HepG2 (cell line): Measurements from ENCODE around the gene MAP3K19. TPM values are rescaled to one million over a fixed set of nuclear protein-coding genes. Genes with fewer than 3 reads are reported as not detected.

ENCODE experiments used
- CHCHD3 ChIP-seq: sonication (generic); formaldehyde crosslinking; IDR thresholded peaks from 2 replicates; pipeline ENCODE4 v1.8.0; 2022; ENCODE audit warnings: mild to moderate bottlenecking, missing genetic modification reagents, moderate library complexity
- EZH2 ChIP-seq: conservative IDR thresholded peaks from 2 replicates; pipeline ENCODE4 v1.6.1; 2012; ENCODE audit warnings: mild to moderate bottlenecking, low read depth, low read length, moderate library complexity
- FOXP1 ChIP-seq, 2 experiments: fragments of 450-650 bp in 1 of 2; IDR thresholded peaks; 2 replicates each; pipeline ENCODE4 v1.6.1; 2017 to 2018; ENCODE audit warnings: antibody characterized with exemption in 1 of 2
- HNRNPK ChIP-seq: fragments of 200-400 bp; formaldehyde crosslinking; IDR thresholded peaks from 2 replicates; pipeline ENCODE4 v1.6.1; 2018; ENCODE audit warnings: low read length, low read depth, moderate library complexity, mild to moderate bottlenecking; ENCODE audit not compliant: poor library complexity, severe bottlenecking
- KLF16 ChIP-seq, 2 experiments: sonication (generic) in 1 of 2; formaldehyde crosslinking in 1 of 2; IDR thresholded peaks; 2 replicates each; pipeline versions ENCODE4 v1.6.1 to v1.8.0; 2016 to 2023; ENCODE audit warnings: missing genetic modification reagents in 2 of 2, missing compliant biosample characterization in 1 of 2
- KLF9 ChIP-seq: IDR thresholded peaks from 2 replicates; pipeline ENCODE4 v1.6.1; 2016; ENCODE audit warnings: low read depth
- TARDBP ChIP-seq: sonication (generic); formaldehyde crosslinking; IDR thresholded peaks from 2 replicates; pipeline ENCODE4 v1.8.0; 2022; ENCODE audit warnings: mild to moderate bottlenecking, missing genetic modification reagents
- TEAD3 ChIP-seq: optimal IDR thresholded peaks from 2 replicates; pipeline ENCODE3; 2016; ENCODE audit warnings: borderline replicate concordance
- YY1 ChIP-seq: IDR thresholded peaks from 2 replicates; pipeline ENCODE4 v1.6.1; 2011; ENCODE audit warnings: low read length, low read depth, moderate library complexity, mild to moderate bottlenecking; ENCODE audit not compliant: insufficient read depth, insufficient replicate concordance
- ZNF225 ChIP-seq: sonication (generic); formaldehyde crosslinking; IDR thresholded peaks from 2 replicates; pipeline ENCODE4 v1.4.0; 2020; ENCODE audit warnings: mild to moderate bottlenecking, missing genetic modification reagents
- ZNF3 ChIP-seq: IDR thresholded peaks from 2 replicates; pipeline ENCODE4 v1.7.0; 2017; ENCODE audit warnings: inconsistent platforms
- ZNF619 ChIP-seq: sonication (generic); formaldehyde crosslinking; IDR thresholded peaks from 2 replicates; pipeline ENCODE4 v1.4.0; 2020; ENCODE audit warnings: mild to moderate bottlenecking, missing genetic modification reagents
- ZNF709 ChIP-seq: sonication (generic); formaldehyde crosslinking; IDR thresholded peaks from 2 replicates; pipeline ENCODE4 v1.5.0; 2020; ENCODE audit warnings: mild to moderate bottlenecking, missing genetic modification reagents
- ZNF773 ChIP-seq: sonication (generic); formaldehyde crosslinking; IDR thresholded peaks from 2 replicates; pipeline ENCODE4 v1.4.0; 2020; ENCODE audit warnings: missing genetic modification reagents, borderline replicate concordance
- polyA plus RNA-seq, 8 experiments: library from polyadenylated mRNA; depleted of rRNA in 3 of 8; stranded (reverse) in 7 of 8; unstranded in 1 of 8; fragments of >200 nt; fragmentation: Illumina TruSeq in 4 of 8; extraction: Trizol in 4 of 8; gene quantifications; 2 replicates each; pipeline versions ENCODE4 v1.2.1 to v1.2.3, GENCODE V29; 2011 to 2016; ENCODE audit warnings: low read depth in 4 of 8, missing spikeins in 1 of 8, mixed read lengths in 1 of 8; ENCODE audit not compliant: insufficient read depth in 1 of 8
- total RNA-seq, 5 experiments: library from RNA; depleted of rRNA; stranded (reverse); fragments of >200 nt; fragmentation: Illumina TruSeq; extraction: Trizol; gene quantifications; 2 replicates each; pipeline ENCODE4 v1.2.3, GENCODE V29; 2016; ENCODE audit warnings: low read depth in 1 of 5
- TF ChIP-seq, protein P1 (sequence below): sonication (generic); formaldehyde crosslinking; IDR thresholded peaks from 2 replicates; pipeline ENCODE4 v1.4.0; 2020; ENCODE audit warnings: missing genetic modification reagents, borderline replicate concordance
- TF ChIP-seq, protein P2 (sequence below), 2 experiments: sonication (generic) in 1 of 2; formaldehyde crosslinking in 1 of 2; IDR thresholded peaks; 2 replicates each; pipeline versions ENCODE4 v1.5.1 to v1.6.1; 2011 to 2020; ENCODE audit warnings: borderline replicate concordance in 1 of 2, low read depth in 1 of 2, low read length in 1 of 2, mild to moderate bottlenecking in 1 of 2, missing genetic modification reagents in 1 of 2, moderate library complexity in 1 of 2
- TF ChIP-seq, protein P3 (sequence below): sonication (generic); formaldehyde crosslinking; IDR thresholded peaks from 2 replicates; pipeline ENCODE4 v1.4.0; 2020; ENCODE audit warnings: missing genetic modification reagents, low read depth, mild to moderate bottlenecking, borderline replicate concordance

Gene MAP3K19
- total and polyA plus RNA-seq, 2 of the 13 experiments (the other 11 are each of a cell fraction or from before 2014, with no cell fraction given) = not detected

DNA sequence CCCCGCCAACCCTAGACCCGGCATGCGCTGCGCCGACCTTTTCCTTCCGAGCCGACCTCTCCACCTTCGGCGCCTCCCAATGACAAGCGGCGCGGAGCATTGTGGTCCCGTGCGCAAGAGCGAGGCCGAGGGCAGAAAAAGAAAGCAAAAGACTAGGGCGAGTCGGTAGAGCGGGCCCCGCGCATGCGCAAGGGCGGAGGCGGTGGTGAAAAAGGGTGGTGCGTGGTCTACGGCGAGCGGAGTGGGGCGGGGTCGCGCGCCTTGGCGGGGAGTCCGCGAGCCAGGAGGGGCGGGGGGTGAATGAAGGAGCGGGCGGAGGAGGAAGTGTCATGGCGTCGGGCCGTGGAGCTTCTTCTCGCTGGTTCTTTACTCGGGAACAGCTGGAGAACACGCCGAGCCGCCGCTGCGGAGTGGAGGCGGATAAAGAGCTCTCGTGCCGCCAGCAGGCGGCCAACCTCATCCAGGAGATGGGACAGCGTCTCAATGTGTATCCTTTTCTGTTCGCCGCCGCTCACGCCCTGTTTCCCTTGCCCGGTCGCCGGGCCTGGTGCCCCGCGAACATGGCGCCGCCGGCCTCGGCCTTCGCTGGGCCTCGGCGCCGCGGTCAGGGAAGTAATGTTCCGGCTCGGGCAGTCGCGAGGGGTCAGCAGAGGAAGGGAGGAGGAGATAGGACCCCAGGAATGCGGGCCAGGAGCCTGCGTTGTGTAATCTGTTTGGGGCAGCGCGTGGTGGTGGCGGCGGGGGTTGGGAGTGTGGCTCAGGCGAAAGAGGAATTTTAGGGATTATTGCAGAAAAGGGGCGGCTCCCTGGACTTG, 128.5 kb downstream of the MAP3K19 start, which contains the start of gene CCNT2 (continued):
- TF ChIP-seq, protein P1, sequence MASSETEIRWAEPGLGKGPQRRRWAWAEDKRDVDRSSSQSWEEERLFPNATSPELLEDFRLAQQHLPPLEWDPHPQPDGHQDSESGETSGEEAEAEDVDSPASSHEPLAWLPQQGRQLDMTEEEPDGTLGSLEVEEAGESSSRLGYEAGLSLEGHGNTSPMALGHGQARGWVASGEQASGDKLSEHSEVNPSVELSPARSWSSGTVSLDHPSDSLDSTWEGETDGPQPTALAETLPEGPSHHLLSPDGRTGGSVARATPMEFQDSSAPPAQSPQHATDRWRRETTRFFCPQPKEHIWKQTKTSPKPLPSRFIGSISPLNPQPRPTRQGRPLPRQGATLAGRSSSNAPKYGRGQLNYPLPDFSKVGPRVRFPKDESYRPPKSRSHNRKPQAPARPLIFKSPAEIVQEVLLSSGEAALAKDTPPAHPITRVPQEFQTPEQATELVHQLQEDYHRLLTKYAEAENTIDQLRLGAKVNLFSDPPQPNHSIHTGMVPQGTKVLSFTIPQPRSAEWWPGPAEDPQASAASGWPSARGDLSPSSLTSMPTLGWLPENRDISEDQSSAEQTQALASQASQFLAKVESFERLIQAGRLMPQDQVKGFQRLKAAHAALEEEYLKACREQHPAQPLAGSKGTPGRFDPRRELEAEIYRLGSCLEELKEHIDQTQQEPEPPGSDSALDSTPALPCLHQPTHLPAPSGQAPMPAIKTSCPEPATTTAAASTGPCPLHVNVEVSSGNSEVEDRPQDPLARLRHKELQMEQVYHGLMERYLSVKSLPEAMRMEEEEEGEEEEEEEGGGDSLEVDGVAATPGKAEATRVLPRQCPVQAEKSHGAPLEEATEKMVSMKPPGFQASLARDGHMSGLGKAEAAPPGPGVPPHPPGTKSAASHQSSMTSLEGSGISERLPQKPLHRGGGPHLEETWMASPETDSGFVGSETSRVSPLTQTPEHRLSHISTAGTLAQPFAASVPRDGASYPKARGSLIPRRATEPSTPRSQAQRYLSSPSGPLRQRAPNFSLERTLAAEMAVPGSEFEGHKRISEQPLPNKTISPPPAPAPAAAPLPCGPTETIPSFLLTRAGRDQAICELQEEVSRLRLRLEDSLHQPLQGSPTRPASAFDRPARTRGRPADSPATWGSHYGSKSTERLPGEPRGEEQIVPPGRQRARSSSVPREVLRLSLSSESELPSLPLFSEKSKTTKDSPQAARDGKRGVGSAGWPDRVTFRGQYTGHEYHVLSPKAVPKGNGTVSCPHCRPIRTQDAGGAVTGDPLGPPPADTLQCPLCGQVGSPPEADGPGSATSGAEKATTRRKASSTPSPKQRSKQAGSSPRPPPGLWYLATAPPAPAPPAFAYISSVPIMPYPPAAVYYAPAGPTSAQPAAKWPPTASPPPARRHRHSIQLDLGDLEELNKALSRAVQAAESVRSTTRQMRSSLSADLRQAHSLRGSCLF = no peak
- TF ChIP-seq ZNF709 (peak; percentile 76; the same call in 1 of the 2 replicates), HNRNPK (peak; percentile 95), ZNF773 (CRISPR knock-in tag) (no peak), KLF9 (CRISPR knock-in tag) (peak; percentile 99), ZNF225 (peak; percentile 97; the same call in 1 of the 2 replicates), ZNF3 (CRISPR knock-in tag) (no peak), ZNF619 (peak; percentile 69; the same call in 1 of the 2 replicates), TEAD3 (CRISPR knock-in tag) (peak; percentile 46), FOXP1 (IDR thresholded peaks at IDR 0.05) (peak; percentile 42; the same call in 1 of the 2 replicates), FOXP1 (CRISPR knock-in tag; IDR thresholded peaks at IDR 0.05) (peak; percentile 12; the same call in 1 of the 2 replicates), CHCHD3 (CRISPR knock-in tag) (no peak), TARDBP (CRISPR knock-in tag) (peak; percentile 79; the same call in 1 of the 2 replicates), EZH2 (no peak), KLF16 (CRISPR knock-in tag; IDR thresholded peaks at IDR 0.05) (peak in 1 of 2 experiments; percentile 98; a peak in 3 of 4 replicates), YY1 (peak; percentile 97)
- TF ChIP-seq, protein P2, sequence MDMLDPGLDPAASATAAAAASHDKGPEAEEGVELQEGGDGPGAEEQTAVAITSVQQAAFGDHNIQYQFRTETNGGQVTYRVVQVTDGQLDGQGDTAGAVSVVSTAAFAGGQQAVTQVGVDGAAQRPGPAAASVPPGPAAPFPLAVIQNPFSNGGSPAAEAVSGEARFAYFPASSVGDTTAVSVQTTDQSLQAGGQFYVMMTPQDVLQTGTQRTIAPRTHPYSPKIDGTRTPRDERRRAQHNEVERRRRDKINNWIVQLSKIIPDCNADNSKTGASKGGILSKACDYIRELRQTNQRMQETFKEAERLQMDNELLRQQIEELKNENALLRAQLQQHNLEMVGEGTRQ (IDR thresholded peaks at IDR 0.05; ENCODE audit: low read depth, low read length) = no peak
- TF ChIP-seq, protein P2 (CRISPR knock-in tag; IDR thresholded peaks at IDR 0.05; ENCODE audit: borderline replicate concordance) = 0 out of 2 replicates have a peak, but pooled peaks have one; percentile 41
- TF ChIP-seq, protein P3, sequence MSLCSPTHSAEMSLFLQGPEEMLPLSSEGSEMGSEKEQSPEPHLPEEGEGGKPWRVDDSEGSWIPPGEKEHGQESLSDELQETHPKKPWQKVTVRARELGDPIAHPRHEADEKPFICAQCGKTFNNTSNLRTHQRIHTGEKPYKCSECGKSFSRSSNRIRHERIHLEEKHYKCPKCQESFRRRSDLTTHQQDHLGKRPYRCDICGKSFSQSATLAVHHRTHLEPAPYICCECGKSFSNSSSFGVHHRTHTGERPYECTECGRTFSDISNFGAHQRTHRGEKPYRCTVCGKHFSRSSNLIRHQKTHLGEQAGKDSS (CRISPR knock-in tag) = no peak
